GM12891 (cell line): ENCODE data around the gene AP1M2.

Experiments used
- PAX5 ChIP-seq: IDR thresholded peaks from 2 replicates; pipeline ENCODE4 v1.6.1; 2011; ENCODE audit warnings: low read length, moderate library complexity, mild to moderate bottlenecking; ENCODE audit not compliant: insufficient read depth, severe bottlenecking
- POLR2A ChIP-seq: IDR thresholded peaks from 2 replicates; pipeline ENCODE4 v1.6.1; 2011; ENCODE audit warnings: low read depth, low read length, control low read depth
- POLR2AphosphoS5 ChIP-seq: IDR thresholded peaks from 2 replicates; pipeline ENCODE4 v1.6.1; 2011; ENCODE audit warnings: low read depth, low read length, control low read depth
- POU2F2 ChIP-seq: IDR thresholded peaks from 2 replicates; pipeline ENCODE4 v1.6.1; 2011; ENCODE audit warnings: low read depth, mild to moderate bottlenecking, control low read depth, low read length, moderate library complexity
- SPI1 ChIP-seq: IDR thresholded peaks from 2 replicates; pipeline ENCODE4 v1.6.1; 2011; ENCODE audit warnings: low read depth, low read length, control low read depth
- TAF1 ChIP-seq: IDR thresholded peaks from 2 replicates; pipeline ENCODE4 v1.6.1; 2011; ENCODE audit warnings: low read depth, low read length, control low read depth

- TF ChIP-seq POLR2AphosphoS5 (no peak), POLR2A (no peak), POU2F2 (no peak), PAX5 (no peak), TAF1 (no peak), SPI1 (no peak)
Observed at GRCh38 chr19:10625003-10625761, 38.1 kb upstream of the AP1M2 start, which contains the start of gene SLC44A2.
